HG02884 (cell line): ENCODE results near the gene COX14.
"Not testable (repeated sequence)": the region's sequence is repeated elsewhere in the genome, so short reads cannot be mapped to it uniquely, and the experiment has no call there.

Experiments used
- ATAC-seq: cut with Tn5 transposase; IDR thresholded peaks from one replicate; pipeline ENCODE4 v1.9.1; 2021; ENCODE audit warnings: mild to moderate bottlenecking, moderate library complexity; ENCODE audit not compliant: unreplicated experiment

COX14 gene

DNA sequence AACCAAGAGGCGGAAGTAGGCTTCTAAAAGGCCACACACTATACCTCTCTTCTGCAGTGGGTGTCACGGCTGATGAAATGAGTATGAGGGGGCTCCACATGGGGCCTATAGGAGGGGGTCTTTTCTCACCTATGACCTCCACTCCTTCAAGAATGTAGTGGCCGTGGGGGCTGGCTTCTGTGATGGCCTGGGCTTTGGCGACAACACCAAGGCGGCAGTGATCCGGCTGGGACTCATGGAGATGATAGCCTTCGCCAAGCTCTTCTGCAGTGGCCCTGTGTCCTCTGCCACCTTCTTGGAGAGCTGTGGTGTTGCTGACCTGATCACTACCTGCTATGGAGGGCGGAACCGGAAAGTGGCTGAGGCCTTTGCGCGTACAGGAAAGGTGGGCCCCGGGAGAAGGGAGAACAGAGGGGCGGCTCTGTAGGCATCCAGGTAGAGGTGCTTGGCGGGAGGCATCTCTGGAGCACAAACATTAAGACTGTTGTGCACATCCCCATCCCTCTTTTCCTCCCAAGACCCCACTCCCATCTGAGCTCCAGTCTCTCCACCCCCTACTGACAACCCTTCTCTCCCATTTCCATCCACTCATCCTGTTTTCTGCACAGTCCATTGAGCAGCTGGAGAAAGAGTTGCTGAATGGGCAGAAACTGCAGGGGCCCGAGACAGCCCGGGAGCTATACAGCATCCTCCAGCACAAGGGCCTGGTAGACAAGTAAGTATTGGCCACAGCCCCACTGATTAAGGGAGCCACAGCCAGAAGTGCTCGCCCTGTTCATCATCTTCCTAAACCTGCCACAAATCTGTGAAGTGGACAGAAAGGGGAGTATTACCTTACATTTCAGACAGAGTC lies 4.4 kb upstream of the COX14 start:
- ATAC-seq, result no peak

- no peak for ATAC-seq
Observed at GRCh38 chr12:50109319-50109718, 2.7 kb upstream of the COX14 start.

GRCh38 chr12:50110127-50110761 lies 1.8 kb upstream of the COX14 start:
- no peak for ATAC-seq

DNA sequence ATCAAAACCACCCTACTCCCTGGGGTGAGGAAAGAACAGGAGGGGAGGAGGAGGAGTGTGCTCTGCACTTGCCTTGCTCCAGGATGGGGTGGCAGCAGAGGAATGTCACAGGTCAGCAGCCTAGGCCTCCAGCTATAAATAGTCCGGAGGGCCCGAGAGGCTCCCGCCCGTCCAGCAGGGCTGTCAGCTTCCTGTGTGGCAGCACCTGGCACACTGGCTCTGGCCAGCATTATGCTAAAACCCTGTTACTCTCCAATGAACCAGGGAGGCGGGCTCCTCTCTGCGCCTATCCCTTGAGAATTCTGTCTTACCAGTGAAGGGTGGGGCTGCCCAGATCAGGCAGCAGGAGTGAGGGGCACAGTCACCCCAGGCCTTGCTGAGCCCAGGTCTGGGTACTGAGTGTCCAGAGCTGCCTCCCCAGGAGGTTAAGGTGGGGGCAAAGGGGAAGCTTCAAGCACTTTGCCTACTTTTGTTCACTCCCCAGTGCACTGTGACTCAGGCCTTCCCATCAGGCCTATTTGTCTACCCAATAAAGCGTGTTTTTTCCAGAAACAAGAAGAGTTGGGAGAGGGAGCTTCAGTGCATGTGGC lies 1.2 kb upstream of the COX14 start:
- ATAC-seq, result no peak

- ATAC-seq, result no peak
Observed at GRCh38 chr12:50111395-50111692, 692 bp upstream of the COX14 start.

DNA sequence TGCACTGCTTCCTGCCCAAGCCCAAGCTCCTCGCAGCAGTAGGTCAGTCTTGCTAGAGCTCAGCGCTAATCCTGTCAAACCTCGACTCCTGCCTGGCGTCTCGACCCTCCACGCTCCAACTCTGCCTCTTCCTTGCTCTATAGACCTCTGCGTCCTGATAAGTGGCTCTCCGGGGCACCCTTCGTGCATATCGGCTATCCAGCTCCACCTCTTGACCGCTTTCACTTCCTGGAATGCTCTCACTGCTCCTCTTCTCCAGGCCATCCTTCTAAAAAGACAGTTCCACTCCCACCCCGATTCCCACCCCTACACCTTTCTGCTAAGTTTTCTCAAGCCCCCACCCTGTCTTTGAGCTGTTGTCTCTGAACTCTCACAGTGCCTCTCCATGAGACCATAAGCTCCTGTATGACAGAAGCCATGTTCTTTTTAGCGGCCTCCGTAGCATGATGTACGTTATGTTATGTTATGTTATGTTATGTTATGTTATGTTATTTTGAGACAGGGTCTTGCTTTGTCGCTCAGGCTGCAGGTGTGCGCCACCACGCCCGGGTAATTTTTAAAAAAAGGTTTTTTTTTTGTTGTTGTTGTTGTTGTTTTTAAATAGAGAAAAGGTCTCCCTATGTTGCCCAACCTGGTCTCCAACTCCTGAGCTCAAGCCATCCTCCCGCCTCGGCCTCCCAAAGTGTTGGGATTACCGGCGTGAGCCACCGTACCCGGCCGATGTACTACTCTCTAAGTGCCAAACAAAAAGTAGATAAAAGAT lies 601 bp downstream of the COX14 start:
- no peak for ATAC-seq

DNA sequence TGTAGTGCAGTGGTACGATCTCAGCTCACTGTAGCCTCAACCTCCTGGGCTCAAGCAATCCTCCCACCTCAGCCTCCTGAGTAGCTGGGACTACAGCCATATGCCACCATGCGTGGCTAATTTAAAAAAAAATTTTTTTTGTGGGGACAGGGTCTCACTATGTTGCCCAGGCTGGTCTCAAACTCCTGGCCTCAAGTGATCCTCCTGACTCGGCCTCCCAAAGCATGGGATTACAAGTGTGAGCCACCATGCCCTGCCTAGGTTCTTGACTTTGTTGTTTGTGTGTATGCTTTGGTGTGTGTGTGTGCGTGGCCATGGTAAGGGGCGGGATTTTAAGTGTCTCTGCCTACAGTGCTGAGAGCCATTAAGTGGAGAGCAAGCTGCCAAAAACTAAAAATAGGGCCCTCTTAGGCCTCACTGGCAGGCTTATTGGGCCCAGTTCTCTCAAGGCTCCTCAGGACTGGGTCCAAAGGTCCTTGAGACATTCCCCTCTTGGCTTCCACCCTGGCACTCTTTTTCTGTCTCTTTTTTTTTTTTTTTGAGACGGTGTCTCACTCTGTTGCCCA lies 5.1 kb downstream of the COX14 start:
- ATAC-seq, result no peak

- no peak for ATAC-seq
Observed at GRCh38 chr12:50119387-50119786, 7.4 kb downstream of the COX14 start.

- no peak for ATAC-seq
Observed at GRCh38 chr12:50120521-50120920, 8.5 kb downstream of the COX14 start.

DNA sequence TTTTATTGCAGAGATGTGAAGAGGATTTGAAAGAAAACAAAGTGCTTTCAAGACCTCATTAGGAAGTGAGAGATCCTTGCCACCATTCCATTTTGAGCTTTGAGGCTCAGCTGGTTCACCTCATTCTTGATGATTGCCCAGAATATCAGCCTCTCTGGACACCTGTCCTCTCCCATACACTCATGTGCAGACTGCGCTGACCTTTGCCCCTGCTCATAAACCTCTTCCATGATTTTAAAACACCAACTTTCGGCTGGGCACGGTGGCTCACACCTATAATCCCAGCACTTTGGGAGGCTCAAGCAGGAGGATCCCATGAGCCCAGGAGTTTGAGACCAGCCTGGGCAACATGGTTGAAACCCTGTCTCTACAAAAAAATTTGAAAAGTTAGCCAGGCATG lies 8.9 kb downstream of the COX14 start:
- ATAC-seq, result no peak

GRCh38 chr12:50121641-50122040 lies 9.6 kb downstream of the COX14 start:
- no peak for ATAC-seq

DNA sequence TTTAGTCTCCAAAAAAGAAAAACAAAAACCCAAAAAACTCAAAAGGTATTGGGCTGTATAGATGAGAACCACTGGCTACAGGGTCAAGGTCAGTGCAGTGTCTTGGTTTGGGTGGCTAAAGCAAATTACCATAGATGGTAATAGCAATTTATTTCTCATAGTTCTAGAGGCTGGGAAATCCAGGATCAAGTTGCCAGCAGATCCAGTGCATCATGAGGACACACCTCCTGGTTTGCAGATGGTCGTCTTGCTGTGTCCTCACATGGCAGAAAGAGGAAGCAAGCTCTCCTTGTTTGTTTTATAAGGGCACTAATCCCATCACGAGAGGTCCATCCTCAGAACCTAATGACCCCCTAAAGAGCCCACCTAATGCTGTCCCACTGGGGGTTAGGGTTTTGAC lies 11.2 kb downstream of the COX14 start:
- no peak for ATAC-seq

DNA sequence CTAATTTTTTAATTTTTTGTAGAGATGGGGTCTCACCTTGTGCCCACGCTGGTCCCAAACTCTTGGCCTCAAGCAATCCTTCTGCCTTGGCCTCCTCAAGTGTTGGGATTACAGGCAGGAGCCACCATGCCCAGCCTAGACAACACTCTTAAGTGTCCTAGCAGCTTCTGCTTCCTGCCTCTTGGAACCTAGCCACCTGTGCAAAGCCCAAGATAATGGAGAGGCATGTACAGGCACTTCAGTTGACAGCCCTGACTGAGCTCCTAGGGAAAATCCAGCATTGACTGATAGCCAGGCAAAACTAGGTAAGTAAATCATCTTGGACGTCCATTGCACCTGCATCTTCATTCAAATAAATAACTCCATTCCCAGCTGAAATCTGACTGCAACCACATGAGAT lies 15.5 kb downstream of the COX14 start:
- ATAC-seq, result no peak

GRCh38 chr12:50129290-50129689 lies 17.3 kb downstream of the COX14 start:
- no peak for ATAC-seq

DNA sequence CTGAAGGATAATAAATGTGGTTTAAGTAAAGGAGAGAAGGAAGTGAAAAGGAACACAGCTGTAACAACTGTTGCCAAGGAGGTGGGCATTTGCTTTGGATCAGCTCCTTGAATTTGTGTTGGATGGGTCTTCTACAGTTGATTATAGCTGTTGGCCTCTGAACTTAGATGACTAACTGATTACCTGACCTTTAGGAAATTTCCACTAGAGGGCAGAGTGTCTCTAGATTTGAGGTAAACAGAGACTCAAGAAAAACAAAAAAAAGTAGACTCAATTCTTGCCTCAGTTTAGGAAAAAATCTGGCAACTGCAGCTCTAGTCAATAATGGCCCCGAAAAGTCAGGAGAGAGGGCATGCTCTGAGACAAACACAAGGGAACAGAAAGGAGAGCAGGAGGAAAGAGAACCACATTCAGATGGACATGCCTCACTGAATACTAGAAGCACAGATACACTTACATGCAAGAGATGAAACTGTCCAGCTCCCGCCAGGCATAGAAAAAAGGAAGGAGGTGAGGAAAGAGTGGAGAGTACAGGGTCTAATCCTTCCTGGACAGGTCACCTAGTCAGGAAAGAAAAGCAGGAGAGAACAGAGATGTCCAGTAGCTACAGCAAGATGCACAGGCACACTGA lies 20.6 kb downstream of the COX14 start:
- ATAC-seq, result no peak

GRCh38 chr12:50142993-50143392 lies 31.0 kb downstream of the COX14 start:
- no peak for ATAC-seq

GRCh38 chr12:50145439-50145838 lies 33.4 kb downstream of the COX14 start:
- ATAC-seq, result no peak

DNA sequence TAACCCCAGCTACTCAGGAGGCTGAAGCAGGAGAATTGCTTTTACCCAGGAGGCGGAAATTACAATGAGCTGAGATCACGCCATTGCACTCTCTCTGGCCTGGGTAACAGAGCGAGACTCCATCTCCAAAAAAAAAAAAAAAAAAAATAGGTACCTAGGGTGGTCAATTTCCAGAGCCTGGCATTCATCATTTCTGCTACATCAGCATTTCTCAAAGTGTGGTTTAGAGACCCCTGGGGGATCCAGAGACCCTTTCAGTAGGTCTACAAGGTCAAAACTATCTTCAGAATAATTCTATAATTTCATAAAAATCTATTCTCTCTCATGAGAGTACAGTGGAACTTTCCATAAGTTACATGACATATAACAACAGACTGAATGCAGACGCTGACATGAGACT lies 35.2 kb downstream of the COX14 start:
- ATAC-seq, result no peak

DNA sequence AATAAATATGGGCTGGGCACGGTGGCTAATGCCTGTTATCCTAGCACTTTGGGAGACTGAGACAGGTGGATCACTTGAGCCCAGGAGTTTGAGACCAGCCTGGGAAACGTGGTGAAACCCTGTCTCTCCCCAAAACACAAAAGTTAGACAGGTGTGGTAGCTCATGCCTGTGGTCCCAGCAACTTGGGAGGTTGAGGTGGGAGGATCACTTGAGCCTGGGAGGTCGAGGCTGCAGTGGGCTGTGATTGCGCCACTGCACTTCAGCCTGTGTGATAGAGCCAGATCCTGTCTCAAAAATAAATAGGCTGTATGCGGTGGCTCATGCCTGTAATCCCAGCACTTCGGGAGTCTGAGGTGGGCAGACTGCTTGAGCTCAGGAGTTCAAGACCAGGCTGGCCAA lies 36.0 kb downstream of the COX14 start:
- ATAC-seq, result not testable (repeated sequence)

GRCh38 chr12:50149311-50149710 lies 37.3 kb downstream of the COX14 start:
- ATAC-seq, result no peak
